Measurements from ENCODE around the gene INSYN2B.
"Not testable (repeated sequence)": the region's sequence is repeated elsewhere in the genome, so short reads cannot be mapped to it uniquely, and the experiment has no call there.

The INSYN2B gene

GRCh38 chr5:169970911-169971765, 9.2 kb downstream of the INSYN2B start:
- no peak for DNase-seq

GRCh38 chr5:169970339-169970738, 10.0 kb downstream of the INSYN2B start:
- no peak for DNase-seq

- DNase-seq: no peak
These were observed 16.0 kb downstream of the INSYN2B start for GRCh38 chr5:169964246-169964645.

GRCh38 chr5:169960659-169961058, 19.6 kb downstream of the INSYN2B start:
- DNase-seq: no peak

- no peak for DNase-seq
These were observed 22.0 kb downstream of the INSYN2B start for GRCh38 chr5:169958278-169958677.

- no peak for DNase-seq
These were observed 23.5 kb downstream of the INSYN2B start for GRCh38 chr5:169956756-169957155.

GRCh38 chr5:169956126-169956525, 24.2 kb downstream of the INSYN2B start:
- no peak for DNase-seq

- DNase-seq: no peak
These were observed 25.5 kb downstream of the INSYN2B start for GRCh38 chr5:169954786-169955185.

- DNase-seq: not testable (repeated sequence)
These were observed 27.1 kb downstream of the INSYN2B start for GRCh38 chr5:169953196-169953595.

- no peak for DNase-seq
These were observed 30.0 kb downstream of the INSYN2B start for GRCh38 chr5:169950333-169950732.

- DNase-seq: no peak
These were observed 33.5 kb downstream of the INSYN2B start for GRCh38 chr5:169946743-169947295.

GRCh38 chr5:169945831-169946261, 34.4 kb downstream of the INSYN2B start:
- no peak for DNase-seq

- no peak for DNase-seq
These were observed 35.2 kb downstream of the INSYN2B start for GRCh38 chr5:169944922-169945680.

- DNase-seq: no peak
These were observed 36.2 kb downstream of the INSYN2B start for GRCh38 chr5:169944115-169944514.

GRCh38 chr5:169943026-169943425, 37.3 kb downstream of the INSYN2B start:
- DNase-seq: no peak

- no peak for DNase-seq
These were observed 38.1 kb downstream of the INSYN2B start for GRCh38 chr5:169942181-169942580.

GRCh38 chr5:169941542-169941941, 38.8 kb downstream of the INSYN2B start:
- DNase-seq: no peak

GRCh38 chr5:169939731-169940130, 40.6 kb downstream of the INSYN2B start:
- DNase-seq: no peak

- no peak for DNase-seq
These were observed 41.9 kb downstream of the INSYN2B start for GRCh38 chr5:169938439-169938838.

- no peak for DNase-seq
These were observed 44.5 kb downstream of the INSYN2B start for GRCh38 chr5:169935762-169936161.

GRCh38 chr5:169934990-169935389, 45.3 kb downstream of the INSYN2B start:
- DNase-seq: no peak

- DNase-seq: no peak
These were observed 46.7 kb downstream of the INSYN2B start for GRCh38 chr5:169933616-169934015.

GRCh38 chr5:169933127-169933526, 47.2 kb downstream of the INSYN2B start:
- no peak for DNase-seq

- DNase-seq: no peak
These were observed 56.3 kb downstream of the INSYN2B start for GRCh38 chr5:169923988-169924387.

Data from stimulated activated CD4-positive, alpha-beta T cell treated with anti-CD3 and anti-CD28 coated beads, Interleukin-4, amount 100 ng/mL, for 4 hours (primary cell).